Mesendoderm (in vitro differentiated cells): ENCODE measurements around the gene RMDN2.

Source experiments
- DNase-seq: peaks from one replicate; pipeline ENCODE4 v3.0.0; 2013
- H2AK5ac ChIP-seq: 2 replicates; pipeline ENCODE4 v1.6.1; 2013; ENCODE audit warnings: low read length, inconsistent platforms
- H2BK120ac ChIP-seq: 2 replicates; pipeline ENCODE4 v1.6.1; 2013; ENCODE audit warnings: low read depth, mild to moderate bottlenecking, low read length, moderate library complexity, mixed read lengths
- H2BK15ac ChIP-seq: replicated peaks from 2 replicates; pipeline ENCODE4 v1.6.1; 2013; ENCODE audit warnings: low read depth, mild to moderate bottlenecking, moderate library complexity
- H2BK5ac ChIP-seq: 2 replicates; pipeline ENCODE4 v1.6.1; 2013; ENCODE audit warnings: low read length, inconsistent platforms
- H3K18ac ChIP-seq: 2 replicates; pipeline ENCODE4 v1.6.1; 2013; ENCODE audit warnings: mild to moderate bottlenecking, low read length, mixed read lengths
- H3K23ac ChIP-seq: one replicate; pipeline ENCODE4 v1.6.1; 2013; ENCODE audit warnings: low read length
- H3K27ac ChIP-seq: 2 replicates; pipeline ENCODE4 v1.5.1; 2013; ENCODE audit warnings: low read depth, mild to moderate bottlenecking, inconsistent platforms, low read length, moderate library complexity
- H3K27me3 ChIP-seq: 2 replicates; pipeline ENCODE4 v1.6.1; 2013; ENCODE audit warnings: low read length, control low read depth, mild to moderate bottlenecking, inconsistent platforms; ENCODE audit not compliant: insufficient read depth, poor library complexity
- H3K36me3 ChIP-seq: 2 replicates; pipeline ENCODE4 v1.6.1; 2013; ENCODE audit warnings: low read length, inconsistent platforms; ENCODE audit not compliant: control insufficient read depth, insufficient read depth
- H3K4ac ChIP-seq: one replicate; pipeline ENCODE4 v1.6.1; 2013; ENCODE audit warnings: low read depth, mild to moderate bottlenecking, low read length, moderate library complexity
- H3K4me1 ChIP-seq: 2 replicates; pipeline ENCODE4 v1.6.1; 2013; ENCODE audit warnings: low read depth, low read length, inconsistent platforms; ENCODE audit not compliant: control insufficient read depth
- H3K4me2 ChIP-seq: 2 replicates; pipeline ENCODE4 v1.6.1; 2013; ENCODE audit warnings: low read length
- H3K4me3 ChIP-seq: 2 replicates; pipeline ENCODE4 v1.5.1; 2013; ENCODE audit warnings: mild to moderate bottlenecking, low read length
- H3K56ac ChIP-seq: one replicate; pipeline ENCODE4 v1.6.1; 2013; ENCODE audit warnings: low read length
- H3K79me1 ChIP-seq: 2 replicates; pipeline ENCODE4 v1.6.1; 2013; ENCODE audit warnings: low read length, inconsistent platforms
- H3K79me2 ChIP-seq: 2 replicates; pipeline ENCODE4 v1.6.1; 2013; ENCODE audit warnings: mild to moderate bottlenecking, low read length; ENCODE audit not compliant: control insufficient read depth, insufficient read depth
- H3K9ac ChIP-seq: 2 replicates; pipeline ENCODE4 v1.6.1; 2013; ENCODE audit warnings: low read length, inconsistent platforms
- H4K5ac ChIP-seq: one replicate; pipeline ENCODE4 v1.6.1; 2013; ENCODE audit warnings: low read length
- H4K8ac ChIP-seq: one replicate; pipeline ENCODE4 v1.6.1; 2013; ENCODE audit warnings: low read depth, mild to moderate bottlenecking, control low read depth, low read length, moderate library complexity
- WGBS: extraction: QIAGEN DNeasy Blood & Tissue Kit; methylation state at CpG from one replicate; pipeline ENCODE4 v1.1.7; 2013; ENCODE audit warnings: low lambda C conversion rate, missing lambda C conversion rate; ENCODE audit not compliant: insufficient coverage; ENCODE audit errors: extremely low coverage; 5-methylcytosine and 5-hydroxymethylcytosine counted together

Gene RMDN2

DNA sequence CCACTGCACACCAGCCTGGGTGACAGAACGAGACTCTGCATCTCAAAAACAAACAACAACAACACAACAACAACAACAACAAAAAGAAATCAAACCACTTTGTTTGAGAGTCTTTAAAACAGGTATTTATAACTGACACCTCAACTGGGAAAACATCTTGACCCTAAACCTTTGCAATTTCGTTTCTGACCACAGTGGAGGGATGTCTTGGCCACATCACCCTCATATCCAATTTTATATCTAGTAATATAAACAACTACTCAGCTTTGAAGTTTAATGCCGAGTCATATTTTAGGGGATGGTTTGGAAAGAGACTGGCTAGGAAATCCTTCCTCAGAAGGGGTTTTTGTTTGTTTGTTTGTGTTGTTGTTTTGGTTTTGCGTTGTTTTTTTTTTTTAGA lies 37.8 kb upstream of the RMDN2 start:
- Histone ChIP-seq H3K4me1 (peaks cover 6% of the 10 kb centered on the region), H3K79me1 (no peaks in the 10 kb centered on the region), H4K8ac (no peak overlapping the region), H2BK5ac (no peak overlapping the region), H3K27me3 (no peaks in the 10 kb centered on the region), H2BK15ac (no peak overlapping the region), H3K56ac (no peak overlapping the region), H3K4me2 (no peak overlapping the region), H3K36me3 (no peaks in the 10 kb centered on the region), H3K4ac (no peak overlapping the region), H2BK120ac (no peak overlapping the region), H2AK5ac (no peak overlapping the region), H3K79me2 (no peaks in the 10 kb centered on the region), H3K23ac (no peak overlapping the region), H3K18ac (no peak overlapping the region), H3K9ac (no peak overlapping the region), H4K5ac (no peak overlapping the region), H3K27ac (no peak overlapping the region), H3K4me3 (no peak overlapping the region)
- no peak for DNase-seq
- no CpG with 5 or more reads among the region's 4 CpGs for WGBS

- Histone ChIP-seq H3K79me2 (no peaks in the 10 kb centered on the region), H4K8ac (no peak overlapping the region), H3K4me2 (no peak overlapping the region), H3K18ac (no peak overlapping the region), H3K4me1 (peaks cover 2% of the 10 kb centered on the region), H3K27ac (no peak overlapping the region), H2BK5ac (no peak overlapping the region), H3K23ac (no peak overlapping the region), H2AK5ac (no peak overlapping the region), H3K9ac (no peak overlapping the region), H4K5ac (no peak overlapping the region), H2BK120ac (no peak overlapping the region), H2BK15ac (no peak overlapping the region), H3K4me3 (no peak overlapping the region), H3K36me3 (no peaks in the 10 kb centered on the region), H3K4ac (no peak overlapping the region), H3K56ac (no peak overlapping the region), H3K27me3 (no peaks in the 10 kb centered on the region), H3K79me1 (no peaks in the 10 kb centered on the region)
- WGBS = no CpG with 5 or more reads among the region's 8 CpGs
- DNase-seq = peak; percentile 78
These were observed 34.1 kb upstream of the RMDN2 start for GRCh38 chr2:37890893-37891495.

DNA sequence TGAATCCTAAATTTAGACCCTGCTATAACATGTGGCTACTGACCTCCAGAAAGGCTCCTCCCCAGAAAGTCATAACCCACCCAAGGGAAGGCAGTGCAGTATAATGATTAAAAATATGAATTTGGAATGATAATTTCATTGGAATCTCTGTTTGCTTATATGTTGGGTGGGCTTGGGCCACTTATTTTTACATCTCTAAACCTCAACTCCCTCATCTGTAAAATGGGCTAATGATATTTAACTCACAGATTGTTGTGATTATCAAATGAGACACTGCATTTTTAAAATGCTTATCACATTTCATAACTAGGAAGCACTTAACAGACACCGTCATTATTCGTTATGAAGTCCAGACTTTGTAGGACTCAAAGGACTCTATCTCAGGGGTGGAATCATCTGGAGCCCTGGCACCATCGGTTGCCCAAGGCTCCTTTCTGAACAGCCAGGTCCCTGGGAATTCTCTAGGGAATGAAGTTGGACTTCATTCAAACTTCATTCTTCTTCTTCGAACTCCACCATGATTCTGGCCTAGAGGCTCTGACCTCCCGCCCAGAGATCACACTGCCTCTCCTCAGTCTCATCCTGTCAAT lies 33.1 kb upstream of the RMDN2 start:
- Histone ChIP-seq H3K18ac (no peak overlapping the region), H4K8ac (no peak overlapping the region), H3K56ac (no peak overlapping the region), H2BK5ac (no peak overlapping the region), H3K4me2 (no peak overlapping the region), H4K5ac (no peak overlapping the region), H2AK5ac (no peak overlapping the region), H3K23ac (no peak overlapping the region), H2BK120ac (no peak overlapping the region), H3K36me3 (no peaks in the 10 kb centered on the region), H3K9ac (no peak overlapping the region), H3K27me3 (no peaks in the 10 kb centered on the region), H3K27ac (no peak overlapping the region), H2BK15ac (no peak overlapping the region), H3K4me1 (no peaks in the 10 kb centered on the region), H3K4ac (no peak overlapping the region), H3K79me2 (no peaks in the 10 kb centered on the region), H3K4me3 (no peak overlapping the region), H3K79me1 (no peaks in the 10 kb centered on the region)
- no CpG with 5 or more reads among the region's 5 CpGs for WGBS
- no peak for DNase-seq

DNA sequence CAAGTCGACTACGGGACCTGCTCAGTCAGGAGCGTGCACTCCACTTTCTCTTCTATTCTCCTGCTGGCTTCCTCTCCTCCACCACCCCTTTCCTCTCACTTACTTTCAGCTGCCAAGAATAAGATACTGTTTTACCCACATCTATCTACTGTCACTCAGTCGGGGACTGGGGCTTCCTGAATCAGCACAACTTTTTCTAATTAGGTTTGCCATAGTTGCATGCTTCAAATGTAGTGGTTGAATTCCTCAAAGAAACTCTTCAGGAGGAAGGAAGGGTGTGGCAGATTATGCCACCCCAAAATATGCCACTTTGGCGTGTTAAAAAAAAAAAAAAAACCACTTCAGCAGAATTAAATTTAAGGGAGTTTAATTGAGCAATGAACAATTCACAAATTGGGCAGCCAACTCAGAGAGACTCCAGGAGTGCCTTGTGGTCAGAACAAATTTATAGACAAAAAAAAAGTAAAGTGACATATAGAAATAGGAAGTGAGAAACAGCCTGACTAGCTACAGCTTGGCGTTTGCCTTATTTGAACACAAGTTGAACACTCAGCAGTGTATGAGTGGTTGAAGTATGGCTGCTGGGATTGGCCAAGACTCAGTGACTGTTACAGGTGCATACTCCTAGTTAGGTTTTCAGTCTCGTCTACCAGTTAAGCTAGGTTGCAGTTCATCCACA lies 32.5 kb upstream of the RMDN2 start:
- Histone ChIP-seq H2BK120ac (no peak overlapping the region), H2BK5ac (no peak overlapping the region), H3K79me2 (no peaks in the 10 kb centered on the region), H4K8ac (no peak overlapping the region), H3K4ac (no peak overlapping the region), H3K4me3 (no peak overlapping the region), H3K79me1 (no peaks in the 10 kb centered on the region), H2AK5ac (no peak overlapping the region), H3K56ac (no peak overlapping the region), H3K9ac (no peak overlapping the region), H3K4me1 (no peaks in the 10 kb centered on the region), H3K36me3 (no peaks in the 10 kb centered on the region), H3K27me3 (no peaks in the 10 kb centered on the region), H3K27ac (no peak overlapping the region), H3K18ac (no peak overlapping the region), H3K23ac (no peak overlapping the region), H4K5ac (no peak overlapping the region), H2BK15ac (no peak overlapping the region), H3K4me2 (no peak overlapping the region)
- WGBS = no CpG with 5 or more reads among the region's 7 CpGs
- no peak for DNase-seq

- Histone ChIP-seq H4K5ac (no peak overlapping the region), H3K4me3 (no peak overlapping the region), H3K36me3 (no peaks in the 10 kb centered on the region), H2BK15ac (no peak overlapping the region), H3K18ac (no peak overlapping the region), H3K9ac (no peak overlapping the region), H4K8ac (no peak overlapping the region), H2AK5ac (no peak overlapping the region), H2BK120ac (no peak overlapping the region), H3K27me3 (no peaks in the 10 kb centered on the region), H3K27ac (no peak overlapping the region), H3K23ac (no peak overlapping the region), H3K4me1 (no peaks in the 10 kb centered on the region), H3K4ac (no peak overlapping the region), H2BK5ac (no peak overlapping the region), H3K79me2 (no peaks in the 10 kb centered on the region), H3K79me1 (no peaks in the 10 kb centered on the region), H3K56ac (no peak overlapping the region), H3K4me2 (no peak overlapping the region)
- no CpG with 5 or more reads among the region's 1 CpG for WGBS
- DNase-seq = no peak
These were observed 31.8 kb upstream of the RMDN2 start for GRCh38 chr2:37893327-37893726.
